HG03520 (cell line): ENCODE data around the gene ZSCAN21.

Experiments
- ATAC-seq: cut with Tn5 transposase; IDR thresholded peaks from one replicate; pipeline ENCODE4 v1.9.1; 2021; ENCODE audit warnings: mild to moderate bottlenecking, moderate library complexity; ENCODE audit not compliant: unreplicated experiment

The ZSCAN21 gene

GRCh38 chr7:100024020-100024619 is 25.5 kb upstream of the ZSCAN21 start:
- no peak for ATAC-seq

- ATAC-seq = no peak
These were observed 22.4 kb upstream of the ZSCAN21 start for GRCh38 chr7:100027197-100027596.

- ATAC-seq = no peak
These were observed 20.0 kb upstream of the ZSCAN21 start for GRCh38 chr7:100029596-100029995.

GRCh38 chr7:100033526-100033925 is 16.0 kb upstream of the ZSCAN21 start:
- ATAC-seq = no peak

GRCh38 chr7:100034871-100035510 is 14.6 kb upstream of the ZSCAN21 start:
- ATAC-seq = no peak

- no peak for ATAC-seq
These were observed 13.7 kb upstream of the ZSCAN21 start for GRCh38 chr7:100035876-100036275.

GRCh38 chr7:100038326-100038725 is 11.2 kb upstream of the ZSCAN21 start:
- ATAC-seq = no peak

GRCh38 chr7:100040575-100040974 is 9.0 kb upstream of the ZSCAN21 start:
- no peak for ATAC-seq

GRCh38 chr7:100044718-100045117 is 4.9 kb upstream of the ZSCAN21 start:
- ATAC-seq = no peak

GRCh38 chr7:100048680-100049079 is 894 bp upstream of the ZSCAN21 start:
- no peak for ATAC-seq

- ATAC-seq = no peak
These were observed 2.0 kb downstream of the ZSCAN21 start for GRCh38 chr7:100051611-100052010.

GRCh38 chr7:100053215-100053614 is 3.6 kb downstream of the ZSCAN21 start:
- ATAC-seq = no peak

GRCh38 chr7:100057006-100057405 is 7.4 kb downstream of the ZSCAN21 start:
- no peak for ATAC-seq

- no peak for ATAC-seq
These were observed 9.7 kb downstream of the ZSCAN21 start for GRCh38 chr7:100059251-100059739.

GRCh38 chr7:100061518-100062193 is 12.1 kb downstream of the ZSCAN21 start:
- no peak for ATAC-seq

GRCh38 chr7:100063376-100063775 is 13.8 kb downstream of the ZSCAN21 start:
- ATAC-seq = no peak

GRCh38 chr7:100064162-100064561 is 14.6 kb downstream of the ZSCAN21 start:
- ATAC-seq = no peak

- ATAC-seq = no peak
These were observed 16.0 kb downstream of the ZSCAN21 start for GRCh38 chr7:100065452-100066186.

GRCh38 chr7:100066953-100067352 is 17.4 kb downstream of the ZSCAN21 start:
- ATAC-seq = no peak

- no peak for ATAC-seq
These were observed 20.4 kb downstream of the ZSCAN21 start for GRCh38 chr7:100069991-100070390.

GRCh38 chr7:100071018-100071723 is 21.6 kb downstream of the ZSCAN21 start:
- ATAC-seq = no peak
